MCF 10A (cell line): Measurements from ENCODE around the gene MLX. TPM values are rescaled to one million over a fixed set of nuclear protein-coding genes. Genes with fewer than 3 reads are reported as not detected.

Experiments
- BruUV-seq: library from RNA; stranded (reverse); fragments of 400-500 nt; replicated peaks from 2 replicates; lab custom pipeline; 2021; lab: Mats Ljungman, UMichigan
- CTCF ChIA-PET: fragments of 300-600 bp; sonication (Branson Sonifier 250); formaldehyde crosslinking; extraction: SDS; loops from one replicate; lab custom pipeline; 2021; ENCODE audit warnings: antibody characterized with exemption, inconsistent platforms; lab: Yijun Ruan, JAX
- POLR2A ChIA-PET: fragments of 300-600, 350-650 bp; sonication (Branson Sonifier 250); formaldehyde crosslinking; extraction: SDS; loops from one replicate; lab custom pipeline; 2020; ENCODE audit warnings: antibody characterized with exemption, inconsistent platforms; lab: Yijun Ruan, JAX
- DNase-seq: peaks from one replicate; pipeline ENCODE4 v3.0.0-alpha.2; 2018; ENCODE audit not compliant: unreplicated experiment
- H3K27ac Mint-ChIP-seq: one replicate; pipeline ENCODE4 v1.8.0; 2022; ENCODE audit warnings: mild to moderate bottlenecking, low read depth, mixed read lengths; ENCODE audit not compliant: unreplicated experiment
- H3K27me3 Mint-ChIP-seq: one replicate; pipeline ENCODE4 v1.8.0; 2022; ENCODE audit warnings: mixed read lengths; ENCODE audit not compliant: insufficient read depth, unreplicated experiment
- H3K36me3 Mint-ChIP-seq: one replicate; pipeline ENCODE4 v1.8.0; 2022; ENCODE audit warnings: mild to moderate bottlenecking, moderate library complexity, mixed read lengths; ENCODE audit not compliant: insufficient read depth, unreplicated experiment
- H3K4me1 Mint-ChIP-seq: one replicate; pipeline ENCODE4 v1.8.0; 2022; ENCODE audit warnings: mixed read lengths; ENCODE audit not compliant: insufficient read depth, unreplicated experiment
- H3K4me3 Mint-ChIP-seq: one replicate; pipeline ENCODE4 v1.8.0; 2022; ENCODE audit warnings: mild to moderate bottlenecking, moderate library complexity, mixed read lengths; ENCODE audit not compliant: unreplicated experiment
- H3K9me3 Mint-ChIP-seq: one replicate; pipeline ENCODE4 v1.8.0; 2022; ENCODE audit warnings: mixed read lengths; ENCODE audit not compliant: unreplicated experiment
- CTCF ChIP-seq: fragments of 200-600 bp; IDR thresholded peaks from one replicate; pipeline ENCODE4 v1.8.0; 2022; ENCODE audit warnings: antibody characterized with exemption, mild to moderate bottlenecking; ENCODE audit not compliant: unreplicated experiment
- intact Hi-C: fragments of 100-400 bp; cut with micrococcal nuclease; formaldehyde crosslinking; loops from 2 replicates; pipeline ENCODE4 v1.14.1; 2022
- total RNA-seq: library from RNA; stranded (reverse); gene quantifications from 2 replicates; pipeline ENCODE4 v1.2.3, GENCODE V29; 2022

Gene MLX
- total RNA-seq, 1 experiment from 2014 or later = 39.6 TPM

GRCh38 chr17:42553161-42553818 lies 13.6 kb upstream of the MLX start:
- no peaks in the 10 kb centered on the region for H3K27me3 Mint-ChIP-seq
- H3K4me3 Mint-ChIP-seq = peak overlapping the region; percentile 91
- ChIA-PET CTCF (interaction anchor here (0.5 to 1.4 kb wide), 7 partner anchors 11 to 862 kb away, joined by 3 to 5 read pairs (median 3); no protein-coding TSS in a partner anchor), POLR2A (interaction anchor here (0.6 to 3.1 kb wide), 17 partner anchors 9 to 530 kb away, joined by 3 to 38 read pairs (median 5); partner anchors contain the start of genes BECN1, CAVIN1, CNTD1 and COA3)
- peak overlapping the region; percentile 89 for H3K27ac Mint-ChIP-seq
- H3K4me1 Mint-ChIP-seq = peaks cover 6% of the 10 kb centered on the region
- intact Hi-C loops = no loop called here
- no peaks in the 10 kb centered on the region for H3K9me3 Mint-ChIP-seq
- TF ChIP-seq CTCF = no peak
- peak; percentile 60 for DNase-seq
- BruUV-seq = no TSS peak
- H3K36me3 Mint-ChIP-seq = peaks cover 6% of the 10 kb centered on the region

GRCh38 chr17:42553866-42554249 lies 13.0 kb upstream of the MLX start:
- peak overlapping the region; percentile 89 for H3K27ac Mint-ChIP-seq
- POLR2A ChIA-PET = interaction anchor here (0.6 to 3.1 kb wide), 25 partner anchors 9 to 530 kb away, joined by 3 to 38 read pairs (median 5); partner anchors contain the start of genes BECN1, CAVIN1, CNTD1 and COA3
- peaks cover 6% of the 10 kb centered on the region for H3K4me1 Mint-ChIP-seq
- intact Hi-C loops = no loop called here
- DNase-seq = peak; percentile 73
- no peaks in the 10 kb centered on the region for H3K27me3 Mint-ChIP-seq
- peaks cover 6% of the 10 kb centered on the region for H3K36me3 Mint-ChIP-seq
- peak; percentile 23 for TF ChIP-seq CTCF
- no peaks in the 10 kb centered on the region for H3K9me3 Mint-ChIP-seq
- CTCF ChIA-PET = interaction anchor here (0.5 to 1.4 kb wide), 5 partner anchors 11 to 409 kb away, joined by 3 to 5 read pairs (median 4); no protein-coding TSS in a partner anchor
- BruUV-seq = no TSS peak
- H3K4me3 Mint-ChIP-seq = peak overlapping the region; percentile 91

- POLR2A ChIA-PET = interaction anchor here (0.6 to 3.1 kb wide), 28 partner anchors 9 to 587 kb away, joined by 3 to 38 read pairs (median 5); partner anchors contain the start of genes BECN1, CAVIN1, CNTD1 and COA3
- DNase-seq = peak; percentile 66
- Mint-ChIP-seq H3K9me3 (no peaks in the 10 kb centered on the region), H3K27ac (peak overlapping the region; percentile 89), H3K36me3 (peaks cover 6% of the 10 kb centered on the region), H3K4me1 (peaks cover 7% of the 10 kb centered on the region), H3K27me3 (no peaks in the 10 kb centered on the region), H3K4me3 (peak overlapping the region; percentile 91)
- BruUV-seq = TSS peak; percentile 64
- CTCF ChIA-PET = interaction anchor here (0.5 to 1.4 kb wide), 6 partner anchors 10 to 110 kb away, joined by 3 to 5 read pairs (median 4); no protein-coding TSS in a partner anchor
- intact Hi-C loops = no loop called here
- TF ChIP-seq CTCF = no peak
Measured at GRCh38 chr17:42554250-42555121, 12.4 kb upstream of the MLX start.
